ENCODE measurements around the gene LIN9. TPM values are rescaled to one million over a fixed set of nuclear protein-coding genes. Genes with fewer than 3 reads are reported as not detected.

LIN9 gene
- total and polyA plus RNA-seq, 2 of the 8 experiments (the other 6 are each of a cell fraction or from before 2014, with no cell fraction given) = 5.6 to 12.6 TPM

- no peak overlapping the region for H4K5ac ChIP-seq (ENCODE audit: insufficient read length, low read depth, low read length)
- H2BK15ac ChIP-seq (ENCODE audit: low read length) = no peak overlapping the region
- H3K79me1 ChIP-seq (ENCODE audit: low read depth, low read length) = no peaks in the 10 kb centered on the region
- no peak overlapping the region for H3K27ac ChIP-seq (ENCODE audit: low read depth, low read length)
- H4K91ac ChIP-seq (replicated peaks; ENCODE audit: insufficient read length, low read length) = no peak overlapping the region
- peaks cover 6% of the 10 kb centered on the region; the same call in 1 of the 2 replicates for H3K23me2 ChIP-seq (ENCODE audit: low read depth, low read length)
- H3K9me3 ChIP-seq (ENCODE audit: insufficient read depth in 2 of 2, low read depth in 1 of 2, low read length in 1 of 2) = no peaks in the 10 kb centered on the region
- peak overlapping the region in 1 of 4 experiments; percentile 69; a peak in 4 of 8 replicates for H3K4me3 ChIP-seq (ENCODE audit: extremely low read depth in 1 of 4, insufficient read depth in 2 of 4, low read depth in 3 of 4, low read length in 4 of 4)
- no peak overlapping the region for H2AFZ ChIP-seq (ENCODE audit: low read length)
- H3K56ac ChIP-seq (replicated peaks; ENCODE audit: insufficient read length, low read depth, low read length) = no peak overlapping the region
- H3K14ac ChIP-seq (ENCODE audit: insufficient read length) = no peak overlapping the region
- DNase-seq (ENCODE audit: low read depth in 1 of 2, low spot score in 2 of 2) = no peak
- no peak overlapping the region for H4K8ac ChIP-seq (ENCODE audit: extremely low read depth, insufficient read depth, low read length)
- H2BK5ac ChIP-seq (ENCODE audit: low read depth, low read length) = no peak overlapping the region
- ChIA-PET POLR2A (ENCODE audit: partially characterized antibody) (interaction anchor here (1.1 to 1.6 kb wide), 3 partner anchors 20 to 165 kb away, joined by 3 to 4 read pairs (median 4); no protein-coding TSS in a partner anchor), CTCF (ENCODE audit: partially characterized antibody) (interaction anchor here (1.0 to 10.5 kb wide), 5 partner anchors 11 to 111 kb away, joined by 4 to 103 read pairs (median 5); no protein-coding TSS in a partner anchor)
- no peak overlapping the region for H2AK5ac ChIP-seq (ENCODE audit: low read depth, low read length)
- H2BK20ac ChIP-seq (ENCODE audit: low read length) = no peak overlapping the region
- no peak overlapping the region for H3K9ac ChIP-seq (replicated peaks in 1 of 4; ENCODE audit: extremely low read depth in 1 of 4, low read depth in 3 of 4, low read length in 3 of 4)
- no peaks in the 10 kb centered on the region for H3K79me2 ChIP-seq (ENCODE audit: control insufficient read depth in 1 of 2, insufficient read depth in 2 of 2, low read length in 2 of 2)
- no peak for FAIRE-seq
- H3K4me1 ChIP-seq (replicated peaks in 1 of 4; ENCODE audit: control insufficient read depth in 3 of 4, insufficient read depth in 4 of 4, low read length in 3 of 4) = peaks cover 0 to 7% (median 0%) of the 10 kb centered on the region in 4 experiments; a peak in 3 of 7 replicates
- no peak overlapping the region for H3K4ac ChIP-seq (replicated peaks; ENCODE audit: insufficient read length, low read depth, low read length)
- H3K4me2 ChIP-seq (ENCODE audit: insufficient read depth in 1 of 2, low read depth in 2 of 2, low read length in 2 of 2) = peak overlapping the region; percentile 55 to 70; a peak in 2 of 4 replicates
- WGBS, 2 experiments (ENCODE audit: extremely low coverage in 1 of 2, insufficient coverage in 1 of 2, insufficient read length in 1 of 2, insufficient replicate concordance in 2 of 2, low coverage in 1 of 2, low lambda C conversion rate in 2 of 2, missing lambda C conversion rate in 1 of 2) = 93% methylated on average over 10 of the region's 10 CpGs; no CpG with 5 or more reads in 1 of the 2 experiments
- no peak overlapping the region for H3K18ac ChIP-seq (ENCODE audit: extremely low read depth, low read length)
- no peak overlapping the region for H2BK120ac ChIP-seq (replicated peaks; ENCODE audit: low read depth, low read length)
- H3K27me3 ChIP-seq (replicated peaks in 1 of 4; ENCODE audit: control insufficient read depth in 3 of 4, extremely low read depth in 1 of 4, insufficient read depth in 3 of 4, low read length in 3 of 4) = peaks cover 0 to 23% (median 18%) of the 10 kb centered on the region in 4 experiments; a peak in 6 of 7 replicates
- no peaks in the 10 kb centered on the region for H3K36me3 ChIP-seq (ENCODE audit: control insufficient read depth in 2 of 4, insufficient read depth in 4 of 4, low read length in 3 of 4)
- H3K23ac ChIP-seq (ENCODE audit: insufficient read length) = no peak overlapping the region
- H2BK12ac ChIP-seq (ENCODE audit: low read depth, low read length) = no peak overlapping the region
- H4K20me1 ChIP-seq (replicated peaks in 1 of 2; ENCODE audit: control insufficient read depth in 1 of 2, insufficient read depth in 2 of 2, low read length in 2 of 2) = no peaks in the 10 kb centered on the region
- no peak for TF ChIP-seq KDM4A (IDR thresholded peaks at IDR 0.05; ENCODE audit: low read depth, low read length, severe bottlenecking)
- no peak for TF ChIP-seq KDM1A (IDR thresholded peaks at IDR 0.05; ENCODE audit: borderline replicate concordance, low read length)
- no peak for TF ChIP-seq SUZ12 (IDR thresholded peaks at IDR 0.05; ENCODE audit: low read length)
- no peak for TF ChIP-seq SRF (IDR thresholded peaks at IDR 0.05; ENCODE audit: low read depth, low read length)
- no peak for TF ChIP-seq EZH2 (IDR thresholded peaks at IDR 0.05; ENCODE audit: low read depth, low read length, severe bottlenecking)
- no peak for TF ChIP-seq MAFK (IDR thresholded peaks at IDR 0.05; ENCODE audit: low read depth, low read length)
- no peak for TF ChIP-seq ZNF274 (IDR thresholded peaks at IDR 0.05; ENCODE audit: borderline replicate concordance, extremely low read depth, low read length)
- TF ChIP-seq CTBP2 (IDR thresholded peaks at IDR 0.05; ENCODE audit: borderline replicate concordance, insufficient read depth, insufficient read length, low read length) = no peak
- no peak for TF ChIP-seq RFX5 (IDR thresholded peaks at IDR 0.05; ENCODE audit: borderline replicate concordance, low read depth, low read length)
- TF ChIP-seq CBX8 (IDR thresholded peaks at IDR 0.05; ENCODE audit: borderline replicate concordance, low read depth, low read length) = no peak
- TF ChIP-seq CREB1 (IDR thresholded peaks at IDR 0.05) = no peak
- no peak for TF ChIP-seq RXRA (IDR thresholded peaks at IDR 0.05; ENCODE audit: insufficient read depth, low read depth, low read length)
- TF ChIP-seq SP4 (IDR thresholded peaks at IDR 0.05; ENCODE audit: low read length) = no peak
- no peak for TF ChIP-seq ASH2L (IDR thresholded peaks at IDR 0.05; ENCODE audit: low read length)
- TF ChIP-seq SIRT6 (IDR thresholded peaks at IDR 0.05; ENCODE audit: low read length) = no peak
These were observed 86.3 kb downstream of the LIN9 start for GRCh38 chr1:226222686-226223085.

Measured in H1 (cell line).